Thyroid gland (tissue), 4 donors: ENCODE data around the gene NOC3L.

Experiments used
- POLR2A ChIP-seq, 2 donors: fragments of 450-650 bp; IDR thresholded peaks; one replicate each; pipeline ENCODE4 v1.6.1; 2017; ENCODE audit warnings: antibody characterized with exemption in 2 of 2, mild to moderate bottlenecking in 2 of 2, moderate library complexity in 1 of 2
- TF ChIP-seq, protein P1 (sequence below), 6 experiments: fragments of 200-600 bp in 3 of 6; fragments of 450-650 bp in 3 of 6; sonication (generic) in 3 of 6; IDR thresholded peaks; one replicate each; pipeline ENCODE4 v1.5.1; 2016 to 2019; ENCODE audit warnings: antibody characterized with exemption in 6 of 6, mild to moderate bottlenecking in 2 of 6, inconsistent platforms in 1 of 6, moderate library complexity in 1 of 6

DNA sequence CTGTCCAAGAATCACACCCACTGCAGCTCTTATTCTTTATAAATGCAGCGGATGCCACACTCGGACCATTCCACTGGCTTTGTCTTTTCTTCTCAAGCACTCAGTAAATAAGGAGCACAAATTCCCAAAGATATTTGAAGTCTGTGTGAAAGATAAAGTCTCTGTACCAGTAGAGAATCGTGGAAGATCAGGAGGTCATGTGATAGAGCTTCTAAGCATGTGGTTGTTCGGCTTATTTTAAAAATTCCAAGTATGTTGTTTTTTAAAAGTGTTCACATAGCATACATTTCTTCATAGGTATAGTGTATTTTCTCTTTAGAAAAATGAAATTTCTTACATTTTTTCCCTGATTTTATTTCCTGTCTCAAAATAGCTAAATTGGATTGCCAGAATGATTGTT, 75.8 kb downstream of the NOC3L start:
- TF ChIP-seq, protein P1, sequence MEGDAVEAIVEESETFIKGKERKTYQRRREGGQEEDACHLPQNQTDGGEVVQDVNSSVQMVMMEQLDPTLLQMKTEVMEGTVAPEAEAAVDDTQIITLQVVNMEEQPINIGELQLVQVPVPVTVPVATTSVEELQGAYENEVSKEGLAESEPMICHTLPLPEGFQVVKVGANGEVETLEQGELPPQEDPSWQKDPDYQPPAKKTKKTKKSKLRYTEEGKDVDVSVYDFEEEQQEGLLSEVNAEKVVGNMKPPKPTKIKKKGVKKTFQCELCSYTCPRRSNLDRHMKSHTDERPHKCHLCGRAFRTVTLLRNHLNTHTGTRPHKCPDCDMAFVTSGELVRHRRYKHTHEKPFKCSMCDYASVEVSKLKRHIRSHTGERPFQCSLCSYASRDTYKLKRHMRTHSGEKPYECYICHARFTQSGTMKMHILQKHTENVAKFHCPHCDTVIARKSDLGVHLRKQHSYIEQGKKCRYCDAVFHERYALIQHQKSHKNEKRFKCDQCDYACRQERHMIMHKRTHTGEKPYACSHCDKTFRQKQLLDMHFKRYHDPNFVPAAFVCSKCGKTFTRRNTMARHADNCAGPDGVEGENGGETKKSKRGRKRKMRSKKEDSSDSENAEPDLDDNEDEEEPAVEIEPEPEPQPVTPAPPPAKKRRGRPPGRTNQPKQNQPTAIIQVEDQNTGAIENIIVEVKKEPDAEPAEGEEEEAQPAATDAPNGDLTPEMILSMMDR (IDR thresholded peaks at IDR 0.05), result no peak
- no peak for TF ChIP-seq POLR2A (IDR thresholded peaks at IDR 0.05)
